GM10266 (cell line): ENCODE data around the gene EHHADH.

ENCODE experiments used
- DNase-seq: peaks from one replicate; pipeline ENCODE4 v3.0.0; 2012; ENCODE audit errors: extremely low spot score
- CTCF ChIP-seq: IDR thresholded peaks from 2 replicates; pipeline ENCODE4 v1.5.1; 2012; ENCODE audit warnings: mild to moderate bottlenecking, low read depth; ENCODE audit not compliant: control insufficient read depth, insufficient read depth; ENCODE audit errors: missing control alignments

The EHHADH gene

GRCh38 chr3:185207481-185207880 is 46.4 kb downstream of the EHHADH start:
- DNase-seq, result no peak
- no peak for TF ChIP-seq CTCF

GRCh38 chr3:185205865-185206264 is 48.0 kb downstream of the EHHADH start:
- no peak for TF ChIP-seq CTCF
- DNase-seq, result no peak

- no peak for TF ChIP-seq CTCF
- DNase-seq, result no peak
These were observed 49.0 kb downstream of the EHHADH start for GRCh38 chr3:185204894-185205293.

- no peak for TF ChIP-seq CTCF
- DNase-seq, result no peak
These were observed 53.2 kb downstream of the EHHADH start for GRCh38 chr3:185200639-185201038.

GRCh38 chr3:185199671-185200070 is 54.2 kb downstream of the EHHADH start:
- no peak for DNase-seq
- TF ChIP-seq CTCF, result no peak

GRCh38 chr3:185199206-185199605 is 54.6 kb downstream of the EHHADH start:
- DNase-seq, result no peak
- no peak for TF ChIP-seq CTCF

GRCh38 chr3:185197068-185197467 is 56.8 kb downstream of the EHHADH start:
- no peak for TF ChIP-seq CTCF
- DNase-seq, result no peak
